Measurements from ENCODE around the gene PLEKHA7.
"Not testable (repeated sequence)": the region's sequence is repeated elsewhere in the genome, so short reads cannot be mapped to it uniquely, and the experiment has no call there.

The PLEKHA7 gene

DNA sequence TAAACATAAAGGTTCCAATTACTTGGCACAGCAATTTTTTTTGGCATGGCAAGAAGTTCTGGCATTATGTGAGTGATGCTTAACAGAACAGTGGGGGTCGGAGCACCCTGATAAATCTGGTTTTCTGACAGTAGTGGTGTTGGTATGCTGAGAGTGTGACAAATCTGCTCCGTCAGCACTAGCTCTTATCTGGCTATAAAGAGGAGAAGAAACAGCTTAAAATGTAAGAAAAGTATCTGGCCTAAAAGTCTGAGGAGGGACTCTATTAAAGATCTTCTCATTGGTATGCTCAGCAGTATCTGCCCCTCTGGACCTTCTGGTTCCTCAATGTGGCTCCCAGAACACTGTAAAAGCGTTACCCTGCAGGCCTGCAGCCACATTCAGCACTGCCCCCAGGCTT lies 137.4 kb downstream of the PLEKHA7 start:
- H3K9me3 Mint-ChIP-seq: no peaks in the 10 kb centered on the region
- H3K4me3 Mint-ChIP-seq: no peak overlapping the region
- no peak overlapping the region for H3K27ac Mint-ChIP-seq
- no peak for DNase-seq
- peaks cover 11% of the 10 kb centered on the region for H3K27me3 Mint-ChIP-seq (ENCODE audit: low read depth, poor library complexity)
- H3K36me3 Mint-ChIP-seq (ENCODE audit: low read depth): no peaks in the 10 kb centered on the region
- TF ChIP-seq, protein P1, sequence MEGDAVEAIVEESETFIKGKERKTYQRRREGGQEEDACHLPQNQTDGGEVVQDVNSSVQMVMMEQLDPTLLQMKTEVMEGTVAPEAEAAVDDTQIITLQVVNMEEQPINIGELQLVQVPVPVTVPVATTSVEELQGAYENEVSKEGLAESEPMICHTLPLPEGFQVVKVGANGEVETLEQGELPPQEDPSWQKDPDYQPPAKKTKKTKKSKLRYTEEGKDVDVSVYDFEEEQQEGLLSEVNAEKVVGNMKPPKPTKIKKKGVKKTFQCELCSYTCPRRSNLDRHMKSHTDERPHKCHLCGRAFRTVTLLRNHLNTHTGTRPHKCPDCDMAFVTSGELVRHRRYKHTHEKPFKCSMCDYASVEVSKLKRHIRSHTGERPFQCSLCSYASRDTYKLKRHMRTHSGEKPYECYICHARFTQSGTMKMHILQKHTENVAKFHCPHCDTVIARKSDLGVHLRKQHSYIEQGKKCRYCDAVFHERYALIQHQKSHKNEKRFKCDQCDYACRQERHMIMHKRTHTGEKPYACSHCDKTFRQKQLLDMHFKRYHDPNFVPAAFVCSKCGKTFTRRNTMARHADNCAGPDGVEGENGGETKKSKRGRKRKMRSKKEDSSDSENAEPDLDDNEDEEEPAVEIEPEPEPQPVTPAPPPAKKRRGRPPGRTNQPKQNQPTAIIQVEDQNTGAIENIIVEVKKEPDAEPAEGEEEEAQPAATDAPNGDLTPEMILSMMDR (IDR thresholded peaks at IDR 0.05): no peak
- peaks cover 23% of the 10 kb centered on the region for H3K4me1 Mint-ChIP-seq

DNA sequence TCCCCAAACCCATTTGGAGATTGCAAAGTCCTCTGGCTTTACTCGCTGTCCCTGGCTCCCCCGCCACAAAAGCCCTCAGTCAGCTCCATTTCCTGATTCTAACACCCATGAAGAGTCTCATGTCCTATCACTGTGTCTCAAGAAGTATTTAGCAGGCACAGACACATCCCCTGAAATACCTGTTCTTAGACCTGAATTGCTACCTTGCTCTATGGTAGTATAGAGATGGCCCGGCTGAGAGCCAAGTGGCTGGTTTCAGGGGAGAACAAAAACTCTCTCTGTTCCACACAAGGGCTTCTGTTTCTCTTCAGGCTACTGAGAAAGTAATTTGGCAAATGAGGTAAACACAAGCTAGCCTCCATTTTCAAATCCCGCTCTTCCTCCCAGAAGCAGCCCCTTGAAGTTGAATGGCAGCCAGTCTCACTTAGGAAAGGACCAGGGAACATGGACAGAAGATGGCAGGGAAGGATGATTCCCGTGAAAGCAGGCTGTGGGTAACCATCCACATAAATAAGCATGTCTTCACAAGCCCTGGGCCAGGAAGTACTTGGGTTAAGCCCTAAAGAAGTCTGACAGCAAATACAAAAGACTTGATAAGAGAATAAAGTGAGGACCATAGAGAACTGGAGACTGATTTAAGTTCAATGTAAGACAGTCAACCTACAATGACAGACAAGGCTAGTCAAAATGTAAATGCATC lies 138.0 kb downstream of the PLEKHA7 start:
- DNase-seq: no peak
- TF ChIP-seq, protein P1 (IDR thresholded peaks at IDR 0.05): no peak
- H3K27me3 Mint-ChIP-seq (ENCODE audit: low read depth, poor library complexity): peaks cover 11% of the 10 kb centered on the region
- peak overlapping the region; percentile 68 for H3K27ac Mint-ChIP-seq
- no peaks in the 10 kb centered on the region for H3K9me3 Mint-ChIP-seq
- H3K4me3 Mint-ChIP-seq: no peak overlapping the region
- H3K4me1 Mint-ChIP-seq: peaks cover 18% of the 10 kb centered on the region
- no peaks in the 10 kb centered on the region for H3K36me3 Mint-ChIP-seq (ENCODE audit: low read depth)

DNA sequence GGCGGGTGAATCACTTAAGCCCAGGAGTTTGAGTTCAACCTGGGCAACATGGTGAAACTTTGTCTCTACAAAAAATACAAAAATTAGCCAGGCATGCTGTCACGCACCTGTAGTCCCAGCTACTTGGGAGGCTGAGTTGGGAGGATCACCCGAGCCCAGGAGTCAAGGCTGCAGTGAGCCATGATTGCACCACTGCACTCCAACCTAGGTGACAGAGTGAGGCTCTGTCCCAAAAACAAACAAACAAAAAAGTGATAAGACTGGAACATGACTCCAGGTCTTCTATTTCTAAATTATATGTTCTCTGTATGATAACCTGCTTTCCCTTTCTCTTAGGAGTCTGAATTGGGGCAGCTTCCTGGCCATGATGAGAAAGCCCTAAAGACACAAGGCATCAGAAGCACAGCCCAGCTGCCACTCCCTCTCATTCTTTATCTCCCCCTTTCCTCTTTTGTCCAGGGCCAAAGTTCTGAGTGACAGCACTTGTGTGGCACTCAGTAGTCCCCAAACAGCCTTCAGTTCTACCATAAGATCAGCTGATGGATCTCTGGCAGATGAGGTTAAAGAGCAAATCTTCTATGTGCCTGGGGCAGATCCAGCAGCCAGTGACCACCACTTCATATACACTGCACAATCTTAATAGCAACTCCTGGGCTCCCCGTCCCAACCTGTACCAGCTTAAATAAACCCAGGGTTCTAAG lies 139.8 kb downstream of the PLEKHA7 start:
- Mint-ChIP-seq H3K36me3 (ENCODE audit: low read depth) (no peaks in the 10 kb centered on the region), H3K27ac (no peak overlapping the region), H3K4me3 (no peak overlapping the region), H3K4me1 (peaks cover 16% of the 10 kb centered on the region), H3K27me3 (ENCODE audit: low read depth, poor library complexity) (peaks cover 10% of the 10 kb centered on the region), H3K9me3 (no peaks in the 10 kb centered on the region)
- no peak for DNase-seq
- TF ChIP-seq, protein P1 (IDR thresholded peaks at IDR 0.05): no peak

DNA sequence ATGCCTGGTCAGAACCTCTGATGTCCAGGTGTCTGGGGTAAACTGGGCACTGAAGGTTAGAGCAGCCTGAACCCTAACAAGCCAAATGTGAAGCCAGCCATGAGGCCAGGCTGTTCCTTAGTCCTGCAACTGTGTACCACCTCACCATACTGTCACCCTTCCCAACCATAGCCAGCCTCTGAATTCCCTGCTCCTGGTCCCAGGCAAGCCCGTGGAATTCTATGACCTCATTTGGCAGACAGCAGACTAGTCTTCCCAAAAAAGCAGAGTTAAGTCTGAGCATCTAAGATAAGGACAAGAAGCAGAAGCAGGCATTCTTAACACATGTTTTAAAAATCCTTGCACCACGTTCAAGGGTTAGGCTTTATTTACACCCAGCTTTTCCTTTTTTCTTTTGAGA lies 140.9 kb downstream of the PLEKHA7 start:
- Mint-ChIP-seq H3K27ac (no peak overlapping the region), H3K4me1 (peaks cover 16% of the 10 kb centered on the region), H3K36me3 (ENCODE audit: low read depth) (no peaks in the 10 kb centered on the region), H3K4me3 (no peak overlapping the region), H3K27me3 (ENCODE audit: low read depth, poor library complexity) (peaks cover 5% of the 10 kb centered on the region), H3K9me3 (no peaks in the 10 kb centered on the region)
- DNase-seq: no peak
- TF ChIP-seq, protein P1 (IDR thresholded peaks at IDR 0.05): no peak

DNA sequence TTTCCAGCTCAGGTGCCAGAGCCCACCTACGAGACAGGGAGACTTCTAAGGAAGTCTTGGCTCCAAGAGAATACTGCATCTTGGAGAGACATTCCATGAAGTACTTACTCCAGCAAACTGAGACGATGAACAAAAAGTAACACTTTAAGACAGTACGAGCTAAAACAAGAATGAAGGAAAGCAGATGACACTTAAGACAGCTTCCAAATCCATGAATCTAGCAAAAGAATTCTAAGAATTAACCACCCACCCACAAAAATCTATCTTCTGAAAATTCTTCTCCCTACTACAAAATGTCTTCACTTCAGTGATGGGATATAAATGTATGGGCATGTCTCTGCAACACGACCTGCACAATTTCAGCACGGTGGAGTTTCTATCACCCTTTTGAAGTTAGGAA lies 142.8 kb downstream of the PLEKHA7 start:
- TF ChIP-seq, protein P1 (IDR thresholded peaks at IDR 0.05): no peak
- Mint-ChIP-seq H3K9me3 (no peaks in the 10 kb centered on the region), H3K4me1 (peaks cover 4% of the 10 kb centered on the region), H3K27me3 (ENCODE audit: low read depth, poor library complexity) (peaks cover 11% of the 10 kb centered on the region), H3K36me3 (ENCODE audit: low read depth) (no peaks in the 10 kb centered on the region), H3K27ac (no peak overlapping the region), H3K4me3 (no peak overlapping the region)
- DNase-seq: no peak

DNA sequence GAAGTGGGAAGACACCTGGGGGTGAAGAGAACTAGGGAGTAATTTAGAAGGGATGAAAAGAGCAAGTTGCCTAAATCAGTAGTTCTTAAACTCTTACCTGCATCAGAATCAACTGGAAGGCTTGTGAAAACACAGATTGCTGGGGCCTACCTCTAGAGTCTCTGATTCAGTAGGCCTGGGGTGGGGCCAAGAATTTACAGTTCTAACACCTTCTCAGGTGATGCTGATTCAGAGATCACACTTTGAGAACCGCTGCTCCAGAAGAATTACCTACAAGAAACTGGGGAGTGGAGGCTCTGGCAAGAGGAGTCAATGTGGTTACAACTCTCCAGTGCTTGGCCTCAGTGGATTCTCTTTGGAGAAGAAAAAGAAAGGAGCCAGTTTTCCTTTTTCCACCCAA lies 147.1 kb downstream of the PLEKHA7 start:
- DNase-seq: no peak
- Mint-ChIP-seq H3K4me3 (no peak overlapping the region), H3K27me3 (ENCODE audit: low read depth, poor library complexity) (peaks cover 13% of the 10 kb centered on the region), H3K36me3 (ENCODE audit: low read depth) (no peaks in the 10 kb centered on the region), H3K4me1 (peaks cover 9% of the 10 kb centered on the region), H3K27ac (no peak overlapping the region), H3K9me3 (peaks cover 7% of the 10 kb centered on the region)
- TF ChIP-seq, protein P1 (IDR thresholded peaks at IDR 0.05): no peak

DNA sequence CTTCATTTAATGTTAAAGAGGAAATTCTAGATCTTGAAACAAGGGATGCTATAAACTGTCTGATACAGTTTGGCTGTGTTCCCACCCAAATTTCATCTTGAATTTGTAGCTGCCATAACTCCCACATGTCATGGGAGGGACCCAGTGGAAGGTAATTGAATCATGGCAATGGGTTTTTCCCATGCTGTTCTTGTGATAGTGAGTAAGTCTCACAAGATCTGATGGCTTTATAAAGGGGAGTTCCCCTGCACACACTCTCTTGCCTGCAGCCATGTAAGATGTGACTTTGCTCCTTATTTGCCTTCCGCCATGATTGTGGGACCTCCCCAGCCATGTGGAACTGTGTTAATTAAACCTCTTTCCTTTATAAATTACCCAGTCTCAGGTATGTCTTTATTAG lies 149.8 kb downstream of the PLEKHA7 start:
- not testable (repeated sequence) for DNase-seq; H3K27ac Mint-ChIP-seq; H3K9me3 Mint-ChIP-seq; H3K36me3 Mint-ChIP-seq (ENCODE audit: low read depth); H3K4me3 Mint-ChIP-seq
- Mint-ChIP-seq H3K27me3 (ENCODE audit: low read depth, poor library complexity) (peaks cover 20% of the 10 kb centered on the region), H3K4me1 (peaks cover 11% of the 10 kb centered on the region)
